Vagina (tissue), 2 donors: ENCODE measurements around the gene RILPL1. TPM values are rescaled to one million over a fixed set of nuclear protein-coding genes. Genes with fewer than 3 reads are reported as not detected.

Experiments
- DNase-seq, 2 donors: peaks; one replicate each; pipeline ENCODE4 v3.0.0-alpha.2; 2017; ENCODE audit errors: extremely low spot score in 2 of 2
- H3K27ac ChIP-seq: fragments of 200-600 bp; sonication (generic); one replicate; pipeline ENCODE4 v1.5.1; 2019
- H3K27me3 ChIP-seq: fragments of 200-600 bp; sonication (generic); one replicate; pipeline ENCODE4 v1.5.1; 2019
- H3K36me3 ChIP-seq, 2 donors: fragments of 200-600 bp; sonication (generic); one replicate each; pipeline ENCODE4 v1.5.1; 2017 to 2019
- H3K4me1 ChIP-seq: fragments of 200-600 bp; sonication (generic); one replicate; pipeline ENCODE4 v1.5.1; 2019
- H3K4me3 ChIP-seq, 2 donors: fragments of 200-600 bp; sonication (generic); 1 replicate in 1 of 2; 2 replicates in 1 of 2; pipeline ENCODE4 v1.5.1; 2016 to 2019
- H3K9me3 ChIP-seq: fragments of 200-600 bp; sonication (generic); one replicate; pipeline ENCODE4 v1.5.1; 2019
- CTCF ChIP-seq, 3 experiments: fragments of 450-650 bp in 2 of 3; fragments of 200-600 bp in 1 of 3; sonication (generic) in 1 of 3; IDR thresholded peaks; one replicate each; pipeline ENCODE4 v1.5.1; 2017 to 2019; ENCODE audit warnings: antibody characterized with exemption in 3 of 3, mild to moderate bottlenecking in 2 of 3, moderate library complexity in 2 of 3
- POLR2A ChIP-seq, 2 donors: fragments of 450-650 bp; IDR thresholded peaks; one replicate each; pipeline ENCODE4 v1.6.1; 2017; ENCODE audit warnings: antibody characterized with exemption in 2 of 2, mild to moderate bottlenecking in 2 of 2, moderate library complexity in 2 of 2
- POLR2AphosphoS5 ChIP-seq, 2 donors: sonication (generic); formaldehyde crosslinking; IDR thresholded peaks; one replicate each; pipeline ENCODE4 v1.9.0; 2017; ENCODE audit warnings: antibody characterized with exemption in 2 of 2, mild to moderate bottlenecking in 2 of 2, low read depth in 1 of 2; ENCODE audit not compliant: insufficient read depth in 1 of 2
- intact Hi-C: fragments of 100-400 bp; cut with DNase I; formaldehyde crosslinking; loops from one replicate; pipeline ENCODE4 v1.15.1; 2023
- total RNA-seq: library from RNA; depleted of rRNA; stranded (reverse); fragments of >200 nt; gene quantifications from one replicate; pipeline ENCODE4 v1.2.3, GENCODE V29; 2016

Gene RILPL1
- total RNA-seq, 1 donor from 2014 or later: 29.7 TPM

- peak overlapping the region; percentile 82 for H3K27ac ChIP-seq
- no peaks in the 10 kb centered on the region for H3K27me3 ChIP-seq
- TF ChIP-seq CTCF (IDR thresholded peaks at IDR 0.05): no peak
- peak in 1 of 2 donors; percentile 39 for TF ChIP-seq POLR2AphosphoS5 (IDR thresholded peaks at IDR 0.05; ENCODE audit: insufficient read depth in 1 of 2, low read depth in 1 of 2)
- no peak for TF ChIP-seq POLR2A (IDR thresholded peaks at IDR 0.05)
- intact Hi-C loops: loop anchor here (5.0 kb wide), 1 partner anchor 76 kb away; the partner anchor contains the start of gene SNRNP35
- H3K4me3 ChIP-seq: peak overlapping the region; percentile 77 to 86
- no peaks in the 10 kb centered on the region for H3K9me3 ChIP-seq
- no peaks in the 10 kb centered on the region for H3K36me3 ChIP-seq
- no peak for DNase-seq
- peaks cover 30% of the 10 kb centered on the region for H3K4me1 ChIP-seq
Observed at GRCh38 chr12:123532808-123533649, 490 bp downstream of the RILPL1 start.

GRCh38 chr12:123532019-123532418 lies 1.5 kb downstream of the RILPL1 start:
- peak overlapping the region; percentile 77 to 86 for H3K4me3 ChIP-seq

GRCh38 chr12:123531091-123531490 lies 2.4 kb downstream of the RILPL1 start:
- DNase-seq: no peak
- Histone ChIP-seq H3K4me1 (peaks cover 30% of the 10 kb centered on the region), H3K36me3 (no peaks in the 10 kb centered on the region), H3K9me3 (no peaks in the 10 kb centered on the region), H3K27ac (no peak overlapping the region), H3K4me3 (no peak overlapping the region), H3K27me3 (no peaks in the 10 kb centered on the region)
- TF ChIP-seq CTCF (IDR thresholded peaks at IDR 0.05) (no peak), POLR2A (IDR thresholded peaks at IDR 0.05) (no peak), POLR2AphosphoS5 (IDR thresholded peaks at IDR 0.05; ENCODE audit: insufficient read depth in 1 of 2, low read depth in 1 of 2) (no peak)
- intact Hi-C loops: loop anchor here (5.0 kb wide), 1 partner anchor 74 kb away; the partner anchor contains the start of gene SNRNP35

More at GRCh38 chr12:123532019-123532418, 1.5 kb downstream of the RILPL1 start:
- H3K36me3 ChIP-seq: no peaks in the 10 kb centered on the region
- no peak for TF ChIP-seq CTCF (IDR thresholded peaks at IDR 0.05)
- TF ChIP-seq POLR2AphosphoS5 (IDR thresholded peaks at IDR 0.05; ENCODE audit: insufficient read depth in 1 of 2, low read depth in 1 of 2): no peak
- no peak for TF ChIP-seq POLR2A (IDR thresholded peaks at IDR 0.05)
- H3K4me1 ChIP-seq: peaks cover 30% of the 10 kb centered on the region
- DNase-seq: no peak
- intact Hi-C loops: loop anchor here (5.0 kb wide), 1 partner anchor 75 kb away; the partner anchor contains the start of gene SNRNP35
- H3K27me3 ChIP-seq: no peaks in the 10 kb centered on the region
- H3K27ac ChIP-seq: peak overlapping the region; percentile 82
- no peaks in the 10 kb centered on the region for H3K9me3 ChIP-seq

- intact Hi-C loops: loop anchor here (5.0 kb wide), 1 partner anchor 73 kb away; the partner anchor contains the start of gene SNRNP35
- TF ChIP-seq CTCF (IDR thresholded peaks at IDR 0.05): no peak
- no peak for TF ChIP-seq POLR2A (IDR thresholded peaks at IDR 0.05)
- no peak for TF ChIP-seq POLR2AphosphoS5 (IDR thresholded peaks at IDR 0.05; ENCODE audit: insufficient read depth in 1 of 2, low read depth in 1 of 2)
- H3K9me3 ChIP-seq: no peaks in the 10 kb centered on the region
- H3K4me1 ChIP-seq: peaks cover 30% of the 10 kb centered on the region
- H3K4me3 ChIP-seq: no peak overlapping the region
- no peaks in the 10 kb centered on the region for H3K27me3 ChIP-seq
- no peaks in the 10 kb centered on the region for H3K36me3 ChIP-seq
- DNase-seq: no peak
- H3K27ac ChIP-seq: no peak overlapping the region
Observed at GRCh38 chr12:123530668-123531067, 2.9 kb downstream of the RILPL1 start.

- no peaks in the 10 kb centered on the region for H3K9me3 ChIP-seq
- H3K4me1 ChIP-seq: peaks cover 30% of the 10 kb centered on the region
- no peaks in the 10 kb centered on the region for H3K27me3 ChIP-seq
- H3K27ac ChIP-seq: no peak overlapping the region
- no peak for TF ChIP-seq CTCF (IDR thresholded peaks at IDR 0.05)
- TF ChIP-seq POLR2AphosphoS5 (IDR thresholded peaks at IDR 0.05; ENCODE audit: insufficient read depth in 1 of 2, low read depth in 1 of 2): no peak
- no peak for TF ChIP-seq POLR2A (IDR thresholded peaks at IDR 0.05)
- H3K36me3 ChIP-seq: no peaks in the 10 kb centered on the region
- intact Hi-C loops: loop anchor here (5.0 kb wide), 1 partner anchor 72 kb away; the partner anchor contains the start of gene SNRNP35
- no peak overlapping the region for H3K4me3 ChIP-seq
- no peak for DNase-seq
Observed at GRCh38 chr12:123529686-123530085, 3.8 kb downstream of the RILPL1 start.
